Smooth muscle cell (in vitro differentiated cells): ENCODE results near the gene MPST. TPM values are rescaled to one million over a fixed set of nuclear protein-coding genes. Genes with fewer than 3 reads are reported as not detected.

ENCODE experiments used
- DNase-seq: peaks from one replicate; lab custom pipeline; 2025; ENCODE audit not compliant: unreplicated experiment; lab: John Stamatoyannopoulos, UW
- H2AFZ ChIP-seq: fragments of 200-600 bp; sonication (generic); 2 replicates; pipeline ENCODE4 v1.6.0; 2016; ENCODE audit warnings: antibody characterized with exemption, low read depth, mild to moderate bottlenecking
- H3F3A ChIP-seq: fragments of 200-600 bp; sonication (generic); 2 replicates; pipeline ENCODE4 v1.6.0; 2017; ENCODE audit warnings: antibody characterized with exemption, low read depth
- H3K27ac ChIP-seq: fragments of 200-600 bp; sonication (generic); 2 replicates; pipeline ENCODE4 v1.5.1; 2016; ENCODE audit warnings: low read depth, mild to moderate bottlenecking
- H3K27me3 ChIP-seq: fragments of 200-600 bp; sonication (generic); 2 replicates; pipeline ENCODE4 v1.6.1; 2016; ENCODE audit warnings: low read depth, mild to moderate bottlenecking
- H3K36me3 ChIP-seq: fragments of 200-600 bp; sonication (generic); 2 replicates; pipeline ENCODE4 v1.5.1; 2016; ENCODE audit warnings: low read depth
- H3K4me1 ChIP-seq: fragments of 200-600 bp; sonication (generic); 2 replicates; pipeline ENCODE4 v1.5.1; 2016; ENCODE audit warnings: low read depth
- H3K4me2 ChIP-seq: fragments of 200-600 bp; sonication (generic); 2 replicates; pipeline ENCODE4 v1.6.0; 2016; ENCODE audit warnings: mild to moderate bottlenecking
- H3K4me3 ChIP-seq: fragments of 200-600 bp; sonication (generic); 2 replicates; pipeline ENCODE4 v1.5.1; 2016; ENCODE audit warnings: mild to moderate bottlenecking
- H3K79me2 ChIP-seq: fragments of 200-600 bp; sonication (generic); 2 replicates; pipeline ENCODE4 v1.6.0; 2016; ENCODE audit warnings: low read depth, mild to moderate bottlenecking
- H3K9ac ChIP-seq: fragments of 200-600 bp; sonication (generic); 2 replicates; pipeline ENCODE4 v1.6.0; 2016; ENCODE audit warnings: low read depth
- H3K9me3 ChIP-seq: fragments of 200-600 bp; sonication (generic); replicated peaks from 2 replicates; pipeline ENCODE4 v1.5.1; 2016; ENCODE audit warnings: low read depth
- H4K20me1 ChIP-seq: fragments of 200-600 bp; sonication (generic); 2 replicates; pipeline ENCODE4 v1.6.0; 2016; ENCODE audit warnings: low read depth
- CTCF ChIP-seq: fragments of 200-600 bp; sonication (generic); IDR thresholded peaks from 2 replicates; pipeline ENCODE4 v1.5.1; 2017; ENCODE audit warnings: borderline replicate concordance, mild to moderate bottlenecking, antibody characterized with exemption; ENCODE audit not compliant: insufficient read depth, poor library complexity, severe bottlenecking
- WGBS: methylation state at CpG from one replicate; pipeline ENCODE4 v1.1.7; 2016; ENCODE audit warnings: low lambda C conversion rate; 5-methylcytosine and 5-hydroxymethylcytosine counted together
- polyA plus RNA-seq: library from polyadenylated mRNA; unstranded; fragments of >200 nt; fragmentation: Nextera tagmentation; extraction: Ambion mirVana; gene quantifications from 2 replicates; pipeline ENCODE4 v1.2.1, GENCODE V29; 2016
- total RNA-seq: library from RNA; depleted of rRNA; stranded (reverse); fragments of >200 nt; gene quantifications from 2 replicates; pipeline ENCODE4 v1.2.3, GENCODE V29; 2014

Gene MPST
- total and polyA plus RNA-seq, 2 experiments from 2014 or later: 49.9 to 119 TPM

GRCh38 chr22:37072673-37073072 lies 53.1 kb downstream of the MPST start:
- no peak for TF ChIP-seq CTCF
- no peaks in the 10 kb centered on the region for H3K36me3 ChIP-seq
- DNase-seq: no peak
- no peaks in the 10 kb centered on the region for H3F3A ChIP-seq
- H3K4me1 ChIP-seq: no peaks in the 10 kb centered on the region
- H3K79me2 ChIP-seq: no peaks in the 10 kb centered on the region
- H3K9me3 ChIP-seq: no peaks in the 10 kb centered on the region
- no peak overlapping the region for H2AFZ ChIP-seq
- no peak overlapping the region for H3K9ac ChIP-seq
- H3K4me3 ChIP-seq: no peak overlapping the region
- H3K4me2 ChIP-seq: no peak overlapping the region
- WGBS: 96% methylated on average over 8 of the region's 8 CpGs
- no peak overlapping the region for H3K27ac ChIP-seq
- H3K27me3 ChIP-seq: peaks cover 70% of the 10 kb centered on the region
- H4K20me1 ChIP-seq: no peaks in the 10 kb centered on the region

GRCh38 chr22:37074537-37074936 lies 55.0 kb downstream of the MPST start:
- no peak overlapping the region for H2AFZ ChIP-seq
- no peak for DNase-seq
- H3F3A ChIP-seq: no peaks in the 10 kb centered on the region
- H3K4me3 ChIP-seq: no peak overlapping the region
- no peak overlapping the region for H3K27ac ChIP-seq
- TF ChIP-seq CTCF: no peak
- H3K9ac ChIP-seq: no peak overlapping the region
- no peaks in the 10 kb centered on the region for H3K36me3 ChIP-seq
- H3K79me2 ChIP-seq: no peaks in the 10 kb centered on the region
- no peaks in the 10 kb centered on the region for H3K9me3 ChIP-seq
- no peaks in the 10 kb centered on the region for H4K20me1 ChIP-seq
- peaks cover 52% of the 10 kb centered on the region for H3K27me3 ChIP-seq
- no peaks in the 10 kb centered on the region for H3K4me1 ChIP-seq
- 92% methylated on average over 16 of the region's 16 CpGs for WGBS
- H3K4me2 ChIP-seq: no peak overlapping the region

- no peaks in the 10 kb centered on the region for H3K9me3 ChIP-seq
- no peak for TF ChIP-seq CTCF
- no peaks in the 10 kb centered on the region for H4K20me1 ChIP-seq
- H3K27me3 ChIP-seq: peaks cover 47% of the 10 kb centered on the region
- H3K4me1 ChIP-seq: no peaks in the 10 kb centered on the region
- no peak overlapping the region for H3K4me3 ChIP-seq
- H3F3A ChIP-seq: no peaks in the 10 kb centered on the region
- no peak overlapping the region for H3K27ac ChIP-seq
- H3K9ac ChIP-seq: no peak overlapping the region
- no peaks in the 10 kb centered on the region for H3K79me2 ChIP-seq
- no peak for DNase-seq
- 83% methylated on average over 13 of the region's 17 CpGs for WGBS
- H3K36me3 ChIP-seq: no peaks in the 10 kb centered on the region
- H3K4me2 ChIP-seq: no peak overlapping the region
- no peak overlapping the region for H2AFZ ChIP-seq
Measured at GRCh38 chr22:37075046-37075445, 55.5 kb downstream of the MPST start.

GRCh38 chr22:37075822-37076433 lies 56.4 kb downstream of the MPST start:
- Histone ChIP-seq H3K4me3 (no peak overlapping the region), H3K9me3 (no peaks in the 10 kb centered on the region), H2AFZ (no peak overlapping the region), H3K27me3 (peaks cover 38% of the 10 kb centered on the region), H3K9ac (no peak overlapping the region), H4K20me1 (no peaks in the 10 kb centered on the region), H3K4me2 (no peak overlapping the region), H3K79me2 (no peaks in the 10 kb centered on the region), H3K4me1 (no peaks in the 10 kb centered on the region), H3K27ac (no peak overlapping the region), H3F3A (no peaks in the 10 kb centered on the region), H3K36me3 (no peaks in the 10 kb centered on the region)
- DNase-seq: no peak
- 90% methylated on average over 9 of the region's 9 CpGs for WGBS
- no peak for TF ChIP-seq CTCF
